CD4-positive, alpha-beta memory T cell (primary cell): ENCODE measurements around the gene XRRA1. TPM values are rescaled to one million over a fixed set of nuclear protein-coding genes. Genes with fewer than 3 reads are reported as not detected.
A peak's percentile ranks its signal among the peaks of the same experiment; 100 is the strongest.
"Not testable (repeated sequence)": the region's sequence is repeated elsewhere in the genome, so short reads cannot be mapped to it uniquely, and the experiment has no call there.

Source experiments
- CTCF ChIA-PET: fragments of 350-600 bp; sonication (Branson Sonifier 250); formaldehyde crosslinking; loops from one replicate; lab custom pipeline; 2021; ENCODE audit warnings: inconsistent platforms; ENCODE audit not compliant: partially characterized antibody; lab: Charles Lee
- POLR2A ChIA-PET: fragments of 350-600 bp; sonication (Branson Sonifier 250); formaldehyde crosslinking; loops from one replicate; lab custom pipeline; 2021; ENCODE audit not compliant: partially characterized antibody; lab: Charles Lee
- DNase-seq, 5 donors: peaks; one replicate each; pipeline versions ENCODE4 v3.0.0 to v3.0.0-alpha.2; 2020 to 2022; ENCODE audit warnings: mixed read lengths in 1 of 5
- H3K27ac ChIP-seq: one replicate; pipeline ENCODE4 v1.7.0; 2013; ENCODE audit warnings: low read depth, low read length
- H3K27me3 ChIP-seq: 2 replicates; pipeline ENCODE4 v1.7.0; 2013; ENCODE audit warnings: mild to moderate bottlenecking, low read length, moderate library complexity; ENCODE audit not compliant: insufficient read depth
- H3K36me3 ChIP-seq: 2 replicates; pipeline ENCODE4 v1.7.0; 2013; ENCODE audit warnings: mild to moderate bottlenecking, low read length, moderate library complexity; ENCODE audit not compliant: insufficient read depth
- H3K4me1 ChIP-seq: 2 replicates; pipeline ENCODE4 v1.7.0; 2013; ENCODE audit warnings: mild to moderate bottlenecking, low read length, moderate library complexity; ENCODE audit not compliant: insufficient read depth
- H3K4me3 ChIP-seq, 2 donors: one replicate each; pipeline ENCODE4 v1.7.0; 2013; ENCODE audit warnings: low read length in 2 of 2, mild to moderate bottlenecking in 1 of 2
- H3K9me3 ChIP-seq, 2 donors: one replicate each; pipeline ENCODE4 v1.7.0; 2013; ENCODE audit warnings: low read length in 2 of 2, control low read depth in 1 of 2; ENCODE audit not compliant: control insufficient read depth in 1 of 2
- H3K27ac Mint-ChIP-seq, 7 donors: one replicate each; pipeline ENCODE4 v1.8.0; 2020 to 2021; ENCODE audit warnings: mixed read lengths in 7 of 7, mild to moderate bottlenecking in 6 of 7, inconsistent platforms in 3 of 7, moderate library complexity in 3 of 7
- H3K27me3 Mint-ChIP-seq, 2 donors: one replicate each; pipeline ENCODE4 v1.8.0; 2020 to 2021; ENCODE audit warnings: mixed read lengths in 2 of 2
- H3K36me3 Mint-ChIP-seq, 2 donors: one replicate each; pipeline ENCODE4 v1.8.0; 2020 to 2021; ENCODE audit warnings: mixed read lengths in 2 of 2, inconsistent platforms in 1 of 2, mild to moderate bottlenecking in 1 of 2
- H3K4me1 Mint-ChIP-seq, 4 donors: one replicate each; pipeline ENCODE4 v1.8.0; 2020 to 2021; ENCODE audit warnings: mixed read lengths in 4 of 4, mild to moderate bottlenecking in 1 of 4
- H3K4me3 Mint-ChIP-seq, 8 donors: one replicate each; pipeline ENCODE4 v1.8.0; 2020 to 2021; ENCODE audit warnings: mixed read lengths in 8 of 8, mild to moderate bottlenecking in 7 of 8, moderate library complexity in 6 of 8, inconsistent platforms in 3 of 8
- H3K9me3 Mint-ChIP-seq, 8 donors: one replicate each; pipeline ENCODE4 v1.8.0; 2020 to 2021; ENCODE audit warnings: mixed read lengths in 8 of 8, mild to moderate bottlenecking in 5 of 8, inconsistent platforms in 3 of 8, moderate library complexity in 1 of 8
- intact Hi-C: fragments of 100-400 bp; cut with micrococcal nuclease; formaldehyde crosslinking; loops from one replicate; pipeline ENCODE4 v1.15.1; 2023
- polyA plus RNA-seq, 2 donors: library from polyadenylated mRNA; unstranded; fragments of 300-500 nt; fragmentation: Illumina TruSeq; gene quantifications; one replicate each; pipeline ENCODE4 v1.2.3, GENCODE V29; 2021
- total RNA-seq, 2 experiments: library from RNA; stranded (reverse); gene quantifications; one replicate each; pipeline ENCODE4 v1.2.3, GENCODE V29; 2021

XRRA1 gene
- total and polyA plus RNA-seq, 4 experiments from 2014 or later, result 4.1 to 21.1 (median 12.9) TPM

DNA sequence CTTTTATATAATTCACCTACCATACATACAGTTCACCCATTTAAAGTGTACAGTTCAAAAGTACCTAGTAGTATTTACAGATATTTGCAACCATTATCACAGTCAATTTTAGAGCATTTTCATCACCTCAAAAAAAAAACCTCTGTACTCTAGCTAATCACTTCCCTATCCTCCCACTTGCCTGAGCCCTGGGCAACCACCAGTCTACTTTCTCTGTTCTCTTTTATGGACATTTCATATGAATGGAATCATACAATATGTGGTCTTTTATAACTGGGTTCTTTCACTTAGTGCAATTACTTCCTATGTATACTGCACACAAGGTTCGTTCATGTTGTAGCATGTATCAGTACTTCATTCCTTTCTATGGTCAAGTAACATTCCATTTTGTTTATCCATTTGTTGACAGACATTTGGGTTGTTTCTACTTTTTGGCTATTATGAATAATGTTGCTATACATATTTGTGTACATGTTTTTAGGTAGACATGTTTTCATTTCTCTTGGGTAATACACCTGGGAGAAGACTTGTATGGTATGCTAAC lies 22.0 kb upstream of the XRRA1 start:
- no peaks in the 10 kb centered on the region for H3K27me3 Mint-ChIP-seq
- H3K27ac Mint-ChIP-seq, result peak overlapping the region in 1 of 7 donors; percentile 32
- intact Hi-C loops, result no loop called here
- H3K4me1 Mint-ChIP-seq, result peaks cover 1 to 11% (median 7%) of the 10 kb centered on the region in 4 donors
- no peak overlapping the region for H3K4me3 Mint-ChIP-seq
- DNase-seq, result no peak
- no peaks in the 10 kb centered on the region for H3K9me3 Mint-ChIP-seq
- ChIA-PET POLR2A (no interaction called here), CTCF (no interaction called here)
- H3K27ac ChIP-seq, result no peak overlapping the region
- no peaks in the 10 kb centered on the region for H3K9me3 ChIP-seq
- no peak overlapping the region for H3K4me3 ChIP-seq
- H3K36me3 ChIP-seq, result peaks cover 44% of the 10 kb centered on the region
- H3K36me3 Mint-ChIP-seq, result peaks cover 42 to 78% of the 10 kb centered on the region in 2 donors
- no peaks in the 10 kb centered on the region for H3K4me1 ChIP-seq
- H3K27me3 ChIP-seq, result no peaks in the 10 kb centered on the region

DNA sequence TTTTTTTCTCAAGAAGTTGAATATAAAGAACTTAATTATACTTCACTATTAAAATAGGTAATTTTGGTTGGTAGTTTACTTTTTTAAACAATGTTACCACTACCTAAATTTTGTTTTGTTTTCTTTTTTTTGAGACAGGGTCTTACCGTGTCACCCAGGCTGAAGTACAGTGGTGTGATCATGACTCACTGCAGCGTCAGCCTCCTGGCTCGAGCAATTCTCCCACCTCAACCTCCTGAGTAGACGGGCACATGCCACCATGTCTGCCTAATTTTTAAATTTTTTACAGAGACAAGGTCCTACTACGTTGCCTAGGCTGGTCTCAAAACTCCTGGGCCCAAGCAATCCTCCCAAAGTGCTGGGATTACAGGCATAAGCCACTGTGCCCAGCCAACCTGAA lies 17.8 kb upstream of the XRRA1 start:
- intact Hi-C loops, result no loop called here
- H3K27me3 ChIP-seq, result no peaks in the 10 kb centered on the region
- Mint-ChIP-seq H3K27me3 (no peaks in the 10 kb centered on the region), H3K27ac (no peak overlapping the region), H3K4me3 (no peak overlapping the region), H3K4me1 (peaks cover 18 to 31% (median 23%) of the 10 kb centered on the region in 4 donors), H3K36me3 (peaks cover 14 to 76% of the 10 kb centered on the region in 2 donors), H3K9me3 (no peaks in the 10 kb centered on the region)
- no peak overlapping the region for H3K27ac ChIP-seq
- peaks cover 31% of the 10 kb centered on the region for H3K36me3 ChIP-seq
- H3K4me1 ChIP-seq, result peaks cover 22% of the 10 kb centered on the region
- no peaks in the 10 kb centered on the region for H3K9me3 ChIP-seq
- POLR2A ChIA-PET, result no interaction called here
- no peak overlapping the region for H3K4me3 ChIP-seq
- no peak for DNase-seq
- CTCF ChIA-PET, result no interaction called here

DNA sequence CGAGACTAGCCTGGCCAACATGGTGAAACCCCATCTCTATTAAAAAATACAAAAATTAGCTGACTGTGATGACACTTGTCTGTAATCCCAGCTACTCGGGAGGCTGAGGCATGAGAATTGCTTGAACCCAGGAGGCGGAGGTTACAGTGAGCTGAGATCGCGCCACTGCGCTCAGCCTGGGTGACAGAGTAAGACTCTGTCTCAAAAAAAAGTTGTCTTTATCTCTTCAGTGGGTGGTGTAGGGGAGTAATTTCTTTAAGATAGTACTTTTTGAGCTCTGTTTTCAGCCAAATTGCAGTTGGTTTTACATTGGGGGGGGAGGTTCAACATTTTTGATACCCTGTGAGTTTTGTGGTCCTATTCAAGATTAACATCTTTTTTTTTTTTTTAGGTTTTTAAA lies 11.2 kb upstream of the XRRA1 start:
- peaks cover 78% of the 10 kb centered on the region for H3K4me1 ChIP-seq
- ChIA-PET POLR2A (interaction anchor here (1.4 to 1.6 kb wide), 2 partner anchors 11 to 281 kb away, joined by 3 to 5 read pairs; partner anchors contain the start of genes SPCS2 and XRRA1), CTCF (interaction anchor here (1.4 to 2.0 kb wide), 2 partner anchors 30 to 33 kb away, joined by 3 to 8 read pairs; no protein-coding TSS in a partner anchor)
- H3K4me3 Mint-ChIP-seq, H3K36me3 ChIP-seq, H3K4me3 ChIP-seq, H3K27me3 ChIP-seq, intact Hi-C loops, DNase-seq, H3K9me3 Mint-ChIP-seq, H3K27ac ChIP-seq, H3K27me3 Mint-ChIP-seq, H3K9me3 ChIP-seq: not testable (repeated sequence)
- peaks cover 55 to 93% (median 71%) of the 10 kb centered on the region in 4 donors for H3K4me1 Mint-ChIP-seq
- H3K27ac Mint-ChIP-seq, result peak overlapping the region in 4 of 7 donors; percentile 25 to 83 (median 77)
- peaks cover 22 to 55% of the 10 kb centered on the region in 2 donors for H3K36me3 Mint-ChIP-seq

- Histone ChIP-seq H3K4me1 (peaks cover 89% of the 10 kb centered on the region), H3K27ac (no peak overlapping the region), H3K36me3 (no peaks in the 10 kb centered on the region), H3K9me3 (no peaks in the 10 kb centered on the region), H3K4me3 (no peak overlapping the region), H3K27me3 (no peaks in the 10 kb centered on the region)
- ChIA-PET CTCF (no interaction called here), POLR2A (interaction anchor here (2.1 kb wide), 1 partner anchor 9 kb away, joined by 8 read pairs; the partner anchor contains the start of genes SPCS2 and XRRA1)
- H3K4me1 Mint-ChIP-seq, result peaks cover 64 to 97% (median 79%) of the 10 kb centered on the region in 4 donors
- intact Hi-C loops, result no loop called here
- H3K36me3 Mint-ChIP-seq, result peaks cover 23 to 54% of the 10 kb centered on the region in 2 donors
- peak overlapping the region in 1 of 8 donors; percentile 4 for H3K4me3 Mint-ChIP-seq
- no peaks in the 10 kb centered on the region for H3K27me3 Mint-ChIP-seq
- DNase-seq, result no peak
- no peaks in the 10 kb centered on the region for H3K9me3 Mint-ChIP-seq
- peak overlapping the region in 2 of 7 donors; percentile 1 to 5 for H3K27ac Mint-ChIP-seq
Measured at GRCh38 chr11:74957937-74958629, 9.2 kb upstream of the XRRA1 start.

GRCh38 chr11:74956397-74957015 lies 7.6 kb upstream of the XRRA1 start:
- H3K27ac Mint-ChIP-seq, result peak overlapping the region in 4 of 7 donors; percentile 0 to 62 (median 18)

GRCh38 chr11:74954199-74954598 lies 5.3 kb upstream of the XRRA1 start:
- Histone ChIP-seq H3K27ac (no peak overlapping the region), H3K9me3 (no peaks in the 10 kb centered on the region), H3K4me1 (peaks cover 87% of the 10 kb centered on the region), H3K27me3 (no peaks in the 10 kb centered on the region), H3K36me3 (peaks cover 3% of the 10 kb centered on the region), H3K4me3 (no peak overlapping the region)
- peak overlapping the region in 2 of 7 donors; percentile 6 to 29 for H3K27ac Mint-ChIP-seq
- no peaks in the 10 kb centered on the region for H3K9me3 Mint-ChIP-seq
- intact Hi-C loops, result no loop called here
- H3K4me3 Mint-ChIP-seq, result no peak overlapping the region
- ChIA-PET CTCF (interaction anchor here (1.9 kb wide), 1 partner anchor 24 kb away, joined by 7 read pairs; no protein-coding TSS in a partner anchor), POLR2A (no interaction called here)
- DNase-seq, result no peak
- no peaks in the 10 kb centered on the region for H3K27me3 Mint-ChIP-seq
- peaks cover 61 to 94% (median 78%) of the 10 kb centered on the region in 4 donors for H3K4me1 Mint-ChIP-seq
- peaks cover 29 to 57% of the 10 kb centered on the region in 2 donors for H3K36me3 Mint-ChIP-seq

More at GRCh38 chr11:74956397-74957015, 7.6 kb upstream of the XRRA1 start:
- peak overlapping the region in 3 of 8 donors; percentile 2 to 25 (median 3) for H3K4me3 Mint-ChIP-seq
- Histone ChIP-seq H3K27ac (no peak overlapping the region), H3K4me1 (peaks cover 85% of the 10 kb centered on the region), H3K27me3 (no peaks in the 10 kb centered on the region), H3K4me3 (no peak overlapping the region), H3K36me3 (peaks cover 3% of the 10 kb centered on the region), H3K9me3 (no peaks in the 10 kb centered on the region)
- no peaks in the 10 kb centered on the region for H3K9me3 Mint-ChIP-seq
- no peak for DNase-seq
- H3K36me3 Mint-ChIP-seq, result peaks cover 23 to 49% of the 10 kb centered on the region in 2 donors
- ChIA-PET CTCF (no interaction called here), POLR2A (no interaction called here)
- H3K27me3 Mint-ChIP-seq, result no peaks in the 10 kb centered on the region
- intact Hi-C loops, result no loop called here
- peaks cover 62 to 94% (median 75%) of the 10 kb centered on the region in 4 donors for H3K4me1 Mint-ChIP-seq

DNA sequence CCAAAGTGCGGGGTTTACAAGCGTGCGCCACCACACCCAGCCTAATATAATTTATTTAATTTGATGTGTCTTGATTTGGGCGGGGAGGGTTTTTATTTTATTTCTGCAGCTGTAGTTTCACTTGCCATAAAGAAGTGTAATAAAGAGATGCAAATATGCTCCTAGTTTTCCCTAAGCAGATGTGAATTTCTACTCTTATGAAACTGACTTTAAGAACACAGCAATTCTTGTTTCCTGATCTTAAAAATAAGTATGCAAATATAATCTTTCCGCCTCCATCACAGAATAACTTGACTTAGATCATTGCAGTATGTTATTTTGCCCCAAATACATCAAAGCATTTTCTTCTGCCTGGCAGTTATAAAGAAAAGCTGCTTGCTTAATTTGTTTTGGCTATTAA lies 4.6 kb upstream of the XRRA1 start:
- peaks cover 60 to 94% (median 75%) of the 10 kb centered on the region in 4 donors for H3K4me1 Mint-ChIP-seq
- Histone ChIP-seq H3K4me3 (no peak overlapping the region), H3K27me3 (no peaks in the 10 kb centered on the region), H3K9me3 (no peaks in the 10 kb centered on the region), H3K36me3 (peaks cover 3% of the 10 kb centered on the region), H3K4me1 (peaks cover 82% of the 10 kb centered on the region), H3K27ac (no peak overlapping the region)
- peak overlapping the region in 2 of 7 donors; percentile 48 to 53 for H3K27ac Mint-ChIP-seq
- H3K9me3 Mint-ChIP-seq, result peaks cover 0 to 4% (median 0%) of the 10 kb centered on the region in 8 donors
- intact Hi-C loops, result no loop called here
- CTCF ChIA-PET, result interaction anchor here (1.9 kb wide), 1 partner anchor 23 kb away, joined by 7 read pairs; no protein-coding TSS in a partner anchor
- H3K27me3 Mint-ChIP-seq, result no peaks in the 10 kb centered on the region
- peak overlapping the region in 2 of 8 donors; percentile 22 to 29 for H3K4me3 Mint-ChIP-seq
- DNase-seq, result no peak
- POLR2A ChIA-PET, result interaction anchor here (0.8 kb wide), 1 partner anchor 30 kb away, joined by 3 read pairs; no protein-coding TSS in a partner anchor
- H3K36me3 Mint-ChIP-seq, result peaks cover 25 to 63% of the 10 kb centered on the region in 2 donors
